ENCODE results near the gene LVRN.
"Not testable (repeated sequence)": the region's sequence is repeated elsewhere in the genome, so short reads cannot be mapped to it uniquely, and the experiment has no call there.

LVRN gene, protein sequence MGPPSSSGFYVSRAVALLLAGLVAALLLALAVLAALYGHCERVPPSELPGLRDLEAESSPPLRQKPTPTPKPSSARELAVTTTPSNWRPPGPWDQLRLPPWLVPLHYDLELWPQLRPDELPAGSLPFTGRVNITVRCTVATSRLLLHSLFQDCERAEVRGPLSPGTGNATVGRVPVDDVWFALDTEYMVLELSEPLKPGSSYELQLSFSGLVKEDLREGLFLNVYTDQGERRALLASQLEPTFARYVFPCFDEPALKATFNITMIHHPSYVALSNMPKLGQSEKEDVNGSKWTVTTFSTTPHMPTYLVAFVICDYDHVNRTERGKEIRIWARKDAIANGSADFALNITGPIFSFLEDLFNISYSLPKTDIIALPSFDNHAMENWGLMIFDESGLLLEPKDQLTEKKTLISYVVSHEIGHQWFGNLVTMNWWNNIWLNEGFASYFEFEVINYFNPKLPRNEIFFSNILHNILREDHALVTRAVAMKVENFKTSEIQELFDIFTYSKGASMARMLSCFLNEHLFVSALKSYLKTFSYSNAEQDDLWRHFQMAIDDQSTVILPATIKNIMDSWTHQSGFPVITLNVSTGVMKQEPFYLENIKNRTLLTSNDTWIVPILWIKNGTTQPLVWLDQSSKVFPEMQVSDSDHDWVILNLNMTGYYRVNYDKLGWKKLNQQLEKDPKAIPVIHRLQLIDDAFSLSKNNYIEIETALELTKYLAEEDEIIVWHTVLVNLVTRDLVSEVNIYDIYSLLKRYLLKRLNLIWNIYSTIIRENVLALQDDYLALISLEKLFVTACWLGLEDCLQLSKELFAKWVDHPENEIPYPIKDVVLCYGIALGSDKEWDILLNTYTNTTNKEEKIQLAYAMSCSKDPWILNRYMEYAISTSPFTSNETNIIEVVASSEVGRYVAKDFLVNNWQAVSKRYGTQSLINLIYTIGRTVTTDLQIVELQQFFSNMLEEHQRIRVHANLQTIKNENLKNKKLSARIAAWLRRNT

DNA sequence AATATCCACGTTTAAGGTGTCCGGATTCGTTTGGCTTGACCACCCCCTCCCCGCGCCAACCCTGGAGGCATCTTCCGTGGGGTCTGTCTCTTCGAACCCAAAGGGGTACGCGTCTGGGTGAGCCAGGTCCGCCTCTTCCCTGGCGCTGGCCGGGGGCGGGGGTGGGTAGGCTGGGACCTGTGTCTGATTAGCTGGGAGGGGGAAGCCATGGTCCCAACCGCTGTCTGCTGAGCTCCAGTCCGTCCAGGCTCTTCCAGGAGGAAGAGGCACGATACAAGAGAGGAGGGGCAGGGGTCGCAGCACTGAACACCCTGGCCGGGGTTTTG is at the start of gene LVRN:
TSS of gene LVRN (plus strand) at position 237 of the 326 bp plus-strand sequence. CDS start 143 bp downstream, outside the sequence.
- no peak for DNase-seq (ENCODE audit: low spot score)

DNA sequence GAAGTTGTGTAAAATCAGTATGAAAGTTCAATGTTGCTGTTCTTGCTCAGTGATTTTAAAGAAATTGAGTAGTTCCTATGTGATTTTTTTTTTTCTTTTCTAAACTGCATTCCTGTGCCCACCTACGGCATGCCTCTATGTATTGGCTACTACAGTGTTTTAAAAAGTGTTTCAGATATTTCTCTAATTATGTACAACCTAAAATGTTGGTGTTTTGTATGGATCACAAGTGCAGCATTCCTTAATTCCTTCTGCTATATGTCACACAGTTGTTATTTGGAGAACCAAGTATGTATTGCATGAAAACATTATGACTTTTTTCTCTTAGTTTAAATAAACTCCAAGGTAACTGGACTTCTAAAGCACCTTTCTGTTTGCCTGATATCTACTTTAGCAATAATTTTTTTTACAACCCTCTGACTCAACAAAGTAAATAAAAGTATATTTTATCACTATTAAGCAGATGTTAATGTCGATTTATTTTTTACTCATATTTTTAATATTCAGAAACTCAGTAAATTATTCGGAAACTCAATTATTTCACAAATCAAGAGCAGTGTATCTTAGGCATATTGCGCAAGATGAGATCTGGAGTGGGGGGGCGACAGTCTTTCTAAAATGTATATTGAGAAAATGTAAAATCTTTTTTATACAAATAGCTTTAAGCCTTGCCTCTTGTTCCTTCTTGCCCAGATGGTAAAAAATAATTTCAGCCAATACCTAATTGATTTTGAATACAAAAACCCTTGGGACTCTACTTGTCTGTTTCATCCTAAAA is 48.5 kb upstream of the LVRN start:
- DNase-seq (ENCODE audit: low spot score): not testable (repeated sequence)

DNA sequence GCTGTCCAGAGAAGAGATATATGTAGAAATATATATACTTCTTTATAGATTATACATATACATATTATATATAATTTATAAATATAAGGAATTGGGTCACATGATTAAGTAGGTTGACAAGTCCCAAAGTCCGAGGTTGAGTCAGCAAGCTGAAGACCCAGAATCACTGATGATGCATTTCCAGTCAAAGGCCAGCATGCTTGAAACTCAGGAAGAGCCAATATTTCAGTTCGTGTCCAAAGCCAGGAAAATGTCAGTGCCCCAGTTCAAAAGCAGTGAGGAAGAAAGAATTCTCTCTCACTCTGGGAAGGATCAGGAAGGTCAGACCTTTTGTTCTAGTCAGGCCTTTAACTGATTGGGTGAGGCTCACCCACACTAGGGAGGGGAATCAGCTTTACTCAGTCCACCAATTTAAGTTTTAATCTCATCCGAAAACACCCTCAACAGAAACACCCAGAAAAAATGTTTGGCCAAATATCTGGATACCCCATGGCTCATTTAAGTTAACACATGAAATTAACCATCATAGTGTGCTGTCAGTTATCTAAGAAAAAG is 42.0 kb upstream of the LVRN start:
- no peak for DNase-seq (ENCODE audit: low spot score)

DNA sequence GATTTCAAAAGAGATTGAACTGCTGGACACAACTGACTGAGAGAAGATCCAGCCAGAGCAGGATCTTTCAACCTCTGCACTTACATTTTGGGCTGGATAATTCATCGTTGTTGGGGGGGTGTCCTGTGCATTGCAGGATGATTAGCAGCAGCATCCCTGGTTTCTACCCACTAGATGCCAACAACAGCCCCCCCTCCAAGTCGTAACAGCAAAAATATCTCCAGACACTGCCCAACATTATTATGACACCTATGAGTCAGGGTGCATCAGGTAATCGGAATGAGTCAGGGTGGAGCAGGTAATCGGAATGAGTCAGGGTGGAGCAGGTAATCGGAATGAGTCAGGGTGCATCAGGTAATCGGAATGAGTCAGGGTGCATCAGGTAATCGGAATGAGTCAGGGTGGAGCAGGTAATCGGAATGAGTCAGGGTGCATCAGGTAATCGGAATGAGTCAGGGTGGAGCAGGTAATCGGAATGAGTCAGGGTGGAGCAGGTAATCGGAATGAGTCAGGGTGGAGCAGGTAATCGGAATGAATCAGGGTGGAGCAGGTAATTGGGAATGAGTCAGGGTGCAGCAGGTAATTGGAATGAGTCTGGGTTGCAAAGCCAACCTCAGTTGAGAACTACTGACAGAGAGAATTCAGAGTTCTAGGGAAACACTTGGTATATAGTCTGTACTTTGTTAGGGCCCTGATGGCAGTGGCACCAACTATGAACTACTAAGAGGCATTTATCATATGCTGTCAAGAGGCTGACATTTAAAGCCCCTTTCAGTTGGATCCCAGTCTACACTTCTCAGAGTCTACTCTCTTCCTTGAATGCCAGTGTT is 33.5 kb upstream of the LVRN start:
- not testable (repeated sequence) for DNase-seq (ENCODE audit: low spot score)

DNA sequence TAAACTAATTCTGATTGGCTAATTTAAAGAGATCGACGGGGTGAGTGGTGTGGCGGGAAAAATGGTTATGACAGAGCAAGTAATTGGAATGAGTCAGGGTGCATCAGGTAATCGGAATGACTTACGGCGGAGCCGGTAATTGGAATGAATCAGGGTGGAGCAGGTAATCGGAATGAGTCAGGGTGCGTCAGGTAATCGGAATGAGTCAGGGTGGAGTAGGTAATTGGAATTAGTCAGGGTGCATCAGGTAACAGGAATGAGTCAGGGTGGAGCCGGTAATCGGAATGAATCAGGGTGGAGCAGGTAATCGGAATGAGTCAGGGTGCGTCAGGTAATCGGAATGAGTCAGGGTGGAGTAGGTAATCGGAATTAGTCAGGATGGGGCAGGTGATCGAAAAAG is 32.1 kb upstream of the LVRN start:
- DNase-seq (ENCODE audit: low spot score): not testable (repeated sequence)

DNA sequence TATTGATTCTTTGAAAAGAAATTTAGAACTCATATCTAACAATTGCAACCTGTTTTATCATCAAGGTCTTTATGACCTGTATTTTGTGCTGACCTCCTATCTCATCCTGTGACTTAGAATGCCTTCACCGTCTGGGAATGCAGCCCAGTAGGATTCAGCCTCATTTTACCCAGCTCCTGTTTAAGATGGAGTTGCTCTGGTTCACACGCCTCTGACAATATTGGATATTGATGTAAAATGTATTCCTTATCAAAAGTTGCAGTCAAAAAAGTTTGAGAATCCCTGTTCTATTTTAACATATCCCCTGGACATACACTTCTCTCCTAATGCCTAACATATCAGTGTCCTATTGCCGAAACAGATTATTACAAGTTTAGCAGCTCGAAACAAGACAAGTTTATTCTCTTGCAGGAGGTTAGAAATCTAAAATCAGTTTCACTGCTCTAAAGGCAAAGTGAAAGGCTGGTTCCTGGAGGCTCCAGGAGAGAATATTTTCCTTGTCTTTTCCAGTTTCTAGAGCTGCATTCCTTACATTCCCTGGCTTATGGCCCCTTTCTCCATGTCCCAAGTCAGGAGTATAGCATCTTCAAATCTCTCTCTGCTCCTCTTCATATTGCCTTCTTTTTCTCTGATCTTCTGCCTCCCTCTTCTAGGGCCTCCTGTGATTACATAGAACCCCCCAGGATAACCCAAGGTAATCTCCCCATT is 31.5 kb upstream of the LVRN start:
- no peak for DNase-seq (ENCODE audit: low spot score)

DNA sequence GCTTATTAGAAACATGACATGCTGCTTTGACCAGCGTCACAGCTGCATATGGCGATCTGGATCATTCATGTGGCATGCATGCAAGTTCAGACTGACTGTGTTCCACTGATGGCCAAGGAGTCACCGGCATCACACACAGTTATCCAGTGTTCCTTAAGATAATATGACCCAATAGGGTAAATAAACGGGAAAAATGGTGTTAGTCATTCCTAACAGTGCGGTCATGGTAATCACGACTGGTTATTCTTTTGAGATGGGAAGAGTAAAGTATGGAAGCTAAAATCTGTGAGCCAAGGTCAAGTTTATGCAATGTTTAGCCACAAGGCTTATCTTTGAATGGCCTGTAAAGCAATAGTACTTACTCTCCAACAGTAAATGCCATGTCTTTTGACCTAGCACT is 29.3 kb upstream of the LVRN start:
- no peak for DNase-seq (ENCODE audit: low spot score)

DNA sequence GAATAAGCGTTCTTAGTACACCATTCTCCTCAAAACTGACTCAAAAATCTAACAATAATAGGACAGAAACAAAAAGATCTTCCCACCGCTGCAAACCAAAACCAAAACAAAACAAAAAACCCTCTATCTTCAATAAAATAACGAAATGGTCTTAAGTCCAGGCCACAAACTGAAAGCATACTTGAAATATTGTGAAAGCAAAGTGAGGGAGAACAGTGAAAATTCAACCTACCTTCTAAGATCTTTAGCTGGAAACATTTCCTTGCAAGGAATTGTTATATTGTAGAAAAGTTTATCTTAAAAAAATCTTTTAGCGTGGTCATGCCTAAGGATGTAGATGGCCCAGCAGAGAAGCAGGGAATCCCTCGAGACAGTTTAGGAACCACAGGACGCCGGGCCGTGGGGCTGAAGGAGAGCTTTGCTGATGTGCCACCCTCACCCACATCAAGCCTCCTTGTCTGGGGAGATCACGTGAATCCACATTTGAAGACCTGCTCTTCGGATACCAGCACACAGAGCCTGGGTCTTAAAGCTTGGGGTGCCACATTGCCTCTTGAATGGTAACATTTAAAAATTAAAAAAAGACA is 27.8 kb upstream of the LVRN start:
- no peak for DNase-seq (ENCODE audit: low spot score)

DNA sequence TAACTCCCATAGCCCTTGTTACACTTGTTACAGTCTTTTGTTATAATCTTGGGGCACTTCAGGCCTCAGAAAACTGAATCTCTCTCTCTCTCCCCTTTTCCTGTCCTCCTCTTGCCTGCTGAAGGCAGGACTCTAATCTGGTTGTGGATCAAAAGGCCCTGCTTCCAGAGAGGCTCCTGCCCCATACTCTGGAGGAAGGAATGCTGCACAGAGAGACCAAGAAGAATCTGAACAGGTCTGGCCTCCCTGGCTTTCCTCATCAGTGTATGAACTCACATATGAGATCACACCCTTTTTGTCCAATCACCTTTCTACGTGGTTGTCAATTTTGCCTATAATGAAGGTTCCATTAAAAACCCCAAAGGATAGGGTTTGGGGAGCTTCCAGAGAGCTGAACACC is 26.2 kb upstream of the LVRN start:
- no peak for DNase-seq (ENCODE audit: low spot score)

DNA sequence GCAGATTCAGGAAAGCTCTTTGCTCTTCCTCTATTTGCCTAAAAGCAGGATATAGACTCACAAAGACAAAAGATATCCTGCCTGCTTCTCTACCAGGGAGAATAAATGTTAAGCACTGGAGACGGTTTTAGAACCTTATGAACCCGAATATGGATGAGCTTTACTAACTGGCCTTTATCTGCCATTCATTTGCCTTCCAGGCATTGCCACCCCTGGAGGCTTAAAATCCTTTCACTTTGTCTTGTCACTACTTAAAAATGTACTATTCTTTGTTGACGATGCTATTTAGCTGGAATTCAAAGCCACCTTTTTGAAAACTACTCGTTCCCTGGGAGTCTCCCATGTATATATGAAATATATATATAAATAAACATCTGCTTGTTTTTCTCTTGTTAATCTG is 23.2 kb upstream of the LVRN start:
- DNase-seq (ENCODE audit: low spot score): no peak

DNA sequence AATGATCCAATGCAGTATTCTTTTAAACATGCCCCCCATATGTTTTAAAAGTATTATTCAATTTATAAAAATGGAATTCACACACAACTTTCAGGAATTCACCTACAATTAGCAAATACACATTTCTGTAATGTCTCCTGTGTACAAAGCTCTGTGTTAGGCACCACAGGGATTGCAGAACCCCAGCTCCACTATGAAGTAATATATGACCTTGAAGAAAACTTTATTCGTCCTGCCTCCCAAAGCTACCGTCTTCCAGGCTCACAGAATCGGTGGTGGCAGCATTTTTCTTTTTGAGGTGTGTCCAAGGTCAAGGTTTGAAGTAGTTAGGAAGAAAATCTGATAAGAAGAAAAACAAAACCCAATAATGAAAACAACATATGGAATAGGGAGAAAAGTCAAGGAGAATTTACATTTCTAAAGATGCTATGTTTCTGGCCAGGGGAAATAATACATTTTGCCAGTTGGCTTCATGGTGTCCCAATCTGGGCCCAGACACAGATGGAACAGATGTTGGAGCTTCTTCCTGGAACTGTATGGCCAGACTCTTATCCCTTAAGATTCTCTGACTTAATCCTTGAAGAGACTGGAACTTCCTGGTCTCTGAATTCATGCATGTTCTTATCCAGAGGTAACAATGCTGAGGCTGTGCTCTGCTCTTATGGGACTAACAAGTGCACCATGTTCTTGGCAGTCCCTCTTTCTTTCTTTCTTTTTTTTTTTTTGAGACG is 22.0 kb upstream of the LVRN start:
- DNase-seq (ENCODE audit: low spot score): no peak

DNA sequence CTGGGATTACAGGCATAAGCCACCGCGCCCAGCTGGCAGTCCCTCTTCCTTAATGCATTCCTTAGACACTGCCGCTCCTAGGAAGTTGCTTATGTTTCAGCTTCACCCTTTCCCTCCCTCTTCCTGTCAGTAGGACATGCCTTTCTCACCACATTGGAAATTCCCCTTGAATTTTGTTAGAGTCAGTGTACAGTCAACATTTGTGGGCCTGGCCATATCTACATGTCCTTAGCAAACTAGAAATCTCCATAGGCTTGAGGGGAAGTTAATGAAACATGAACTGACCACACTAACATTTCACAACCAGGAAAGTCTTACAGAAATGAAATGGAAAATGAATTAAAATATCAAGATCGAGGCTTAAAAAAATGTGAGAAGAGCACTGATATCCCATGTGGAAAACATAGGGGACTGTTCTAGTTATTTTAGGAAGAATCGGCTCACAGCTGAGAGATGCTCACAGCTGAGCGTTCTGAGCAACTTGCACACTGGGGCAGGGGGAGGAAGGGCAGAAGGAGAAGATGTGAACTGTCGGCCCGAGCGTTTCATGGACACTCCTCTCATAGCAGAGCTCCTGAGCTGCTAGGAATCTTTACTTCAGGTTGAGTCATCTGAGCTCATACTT is 21.1 kb upstream of the LVRN start:
- no peak for DNase-seq (ENCODE audit: low spot score)

DNA sequence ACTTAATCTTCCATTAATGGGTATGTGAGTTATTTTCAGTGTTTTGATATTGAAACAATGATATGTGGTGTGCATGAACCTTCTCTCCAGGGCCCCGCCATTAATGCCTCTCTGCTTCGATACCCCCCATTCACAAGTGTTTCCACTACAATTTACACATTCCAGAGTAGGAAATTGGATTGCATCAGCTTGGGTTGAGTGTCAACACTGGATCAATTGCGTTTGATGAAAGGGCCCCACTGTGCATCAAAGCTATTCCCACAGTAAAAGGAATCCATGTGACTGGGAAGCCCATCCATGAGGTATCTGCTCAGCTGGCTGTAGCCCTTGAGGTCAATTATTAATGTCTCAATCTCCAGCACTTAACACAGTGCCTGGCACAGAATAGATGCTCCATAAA is 17.8 kb upstream of the LVRN start:
- no peak for DNase-seq (ENCODE audit: low spot score)

DNA sequence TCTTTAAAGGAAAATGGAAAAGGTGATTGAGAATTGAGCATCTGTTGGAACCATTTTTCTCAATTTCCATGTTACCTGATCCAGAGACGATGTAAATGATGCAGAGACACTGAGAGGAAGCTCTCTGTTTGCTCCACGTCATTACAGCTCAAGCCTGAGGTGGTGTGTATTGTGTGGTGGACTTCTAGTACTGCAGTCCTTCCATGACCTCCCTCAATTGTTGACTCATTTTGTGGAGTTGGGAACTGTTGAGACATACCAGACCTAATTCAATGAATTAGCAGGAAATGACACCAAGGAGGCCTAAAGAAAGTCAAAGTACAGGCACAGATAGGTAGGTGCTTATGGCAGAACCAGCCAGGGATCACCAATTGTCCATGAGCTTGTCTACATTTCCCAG is 15.6 kb upstream of the LVRN start:
- DNase-seq (ENCODE audit: low spot score): no peak

DNA sequence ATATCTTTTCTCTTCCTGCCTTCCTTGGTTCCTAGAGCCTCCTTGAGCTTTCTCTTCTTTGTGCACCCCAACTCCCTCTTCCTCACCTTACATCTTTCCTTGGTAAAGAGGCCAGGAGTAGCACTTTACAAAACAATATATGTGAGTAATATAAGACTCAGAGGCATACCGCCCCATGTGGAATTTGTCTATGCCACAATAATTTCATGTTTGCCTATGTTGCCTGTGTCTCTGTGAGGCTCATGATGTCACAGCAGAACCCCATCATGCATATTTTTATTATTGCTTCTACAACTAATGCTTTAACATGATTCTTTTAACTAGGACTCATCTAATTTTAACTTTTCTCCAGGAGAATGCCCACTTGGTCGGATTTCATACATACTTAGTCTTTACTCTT is 15.0 kb upstream of the LVRN start:
- DNase-seq (ENCODE audit: low spot score): no peak

DNA sequence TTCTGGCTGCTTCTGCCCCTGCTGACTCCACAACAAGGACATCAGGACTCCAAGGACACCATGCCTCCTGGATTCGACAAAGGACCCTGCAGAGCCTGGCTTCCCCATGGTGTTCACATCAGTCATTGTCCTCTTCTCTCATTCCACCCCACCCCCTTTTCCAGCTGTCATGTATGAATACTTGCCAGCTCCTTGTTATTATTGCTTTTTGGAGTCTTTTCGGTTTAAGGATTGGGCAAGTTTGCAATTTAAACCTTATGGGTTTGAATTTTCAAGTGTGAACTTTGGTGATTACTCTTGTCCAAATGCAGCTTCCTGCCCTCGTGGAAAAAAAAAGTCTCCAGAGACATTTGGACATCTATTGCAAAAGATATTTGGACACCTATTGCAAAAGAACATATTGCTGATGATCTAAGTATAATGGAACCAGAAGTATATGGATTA is 14.2 kb upstream of the LVRN start:
- DNase-seq (ENCODE audit: low spot score): peak; percentile 7

DNA sequence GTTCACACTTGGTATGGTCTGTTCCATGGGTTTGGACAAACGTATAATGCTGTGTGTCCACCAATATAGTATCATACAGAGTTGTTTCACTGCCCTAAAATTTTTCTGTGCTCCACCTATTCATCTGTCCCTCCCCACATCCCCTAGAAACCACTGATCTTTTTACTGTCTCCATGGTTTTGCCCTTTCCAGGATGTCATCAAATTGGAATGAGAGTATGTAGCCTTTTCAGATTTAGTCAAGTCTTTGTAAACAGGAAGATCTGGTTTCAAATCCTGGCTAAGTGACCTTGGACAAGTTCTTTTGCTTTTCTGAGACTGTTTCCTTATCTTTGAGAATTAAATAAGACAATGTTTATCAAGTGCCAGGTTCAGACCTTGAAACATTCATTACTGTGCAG is 13.2 kb upstream of the LVRN start:
- DNase-seq (ENCODE audit: low spot score): no peak

DNA sequence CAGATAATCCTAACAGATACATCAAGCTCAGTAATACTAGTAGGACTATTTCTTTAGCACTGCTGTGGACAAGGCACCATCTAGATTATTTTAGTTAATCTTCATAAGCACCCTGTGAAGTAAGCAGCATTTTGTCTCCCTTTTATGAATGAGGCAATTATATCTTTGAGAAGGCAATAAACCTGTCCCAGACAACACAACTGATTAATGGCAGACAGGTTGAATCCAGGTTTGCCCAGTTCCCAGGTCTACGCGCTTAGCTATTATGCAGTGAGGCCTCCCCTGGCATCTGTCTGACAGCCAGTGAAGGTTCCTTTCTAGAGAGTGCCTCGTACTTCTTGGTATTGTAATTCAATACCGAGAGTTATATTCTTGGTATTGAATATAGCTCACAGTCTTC is 9.7 kb upstream of the LVRN start:
- no peak for DNase-seq (ENCODE audit: low spot score)

DNA sequence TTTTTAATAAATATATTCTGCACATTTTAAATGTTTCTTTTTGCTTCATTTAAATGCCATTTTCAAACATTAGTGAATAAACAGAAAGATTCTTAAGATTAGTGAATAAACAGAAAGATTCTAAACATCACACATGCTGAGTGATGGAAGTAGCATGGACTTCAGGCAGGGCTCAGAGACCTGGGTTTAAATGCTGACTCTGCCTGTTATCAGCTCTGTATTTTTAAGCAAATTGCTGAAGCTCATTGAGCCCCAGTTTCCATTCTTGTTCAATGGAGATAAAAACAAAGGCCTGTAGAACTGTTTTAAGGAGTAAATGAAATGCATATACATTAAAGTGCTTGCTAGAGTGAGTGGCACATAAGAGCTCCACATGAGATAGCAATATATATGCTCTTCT is 8.1 kb upstream of the LVRN start:
- DNase-seq (ENCODE audit: low spot score): no peak

Measured in pons (tissue), 1 donor.